Right cardiac atrium (tissue), 5 donors: Measurements from ENCODE around the gene TMEM63A. TPM values are rescaled to one million over a fixed set of nuclear protein-coding genes. Genes with fewer than 3 reads are reported as not detected.

ENCODE experiments used
- ATAC-seq, 2 donors: fragments of 200-7000 bp; cut with Tn5 transposase; one replicate each; pipeline versions ENCODE4 v1.8.0 to v1.9.1; 2020; ENCODE audit warnings: moderate library complexity in 2 of 2, mild to moderate bottlenecking in 1 of 2
- DNase-seq, 3 donors: peaks; one replicate each; pipeline ENCODE4 v3.0.0-alpha.2; 2020
- H3K27ac ChIP-seq: one replicate; pipeline ENCODE4 v1.5.1; 2013; ENCODE audit warnings: mild to moderate bottlenecking, low read length, control low read depth, moderate library complexity
- H3K27me3 ChIP-seq: one replicate; pipeline ENCODE4 v1.6.1; 2013; ENCODE audit not compliant: control insufficient read depth, insufficient read depth
- H3K4me1 ChIP-seq: one replicate; pipeline ENCODE4 v1.6.1; 2013; ENCODE audit warnings: low read length; ENCODE audit not compliant: control insufficient read depth, insufficient read depth
- H3K4me3 ChIP-seq: one replicate; pipeline ENCODE4 v1.5.1; 2013; ENCODE audit warnings: low read length, control low read depth
- H3K9me3 ChIP-seq: one replicate; pipeline ENCODE4 v1.6.1; 2013; ENCODE audit warnings: low read length; ENCODE audit not compliant: control insufficient read depth
- WGBS: extraction: QIAGEN DNeasy Blood & Tissue Kit; methylation state at CpG from one replicate; pipeline ENCODE4 v1.1.7; 2013; 5-methylcytosine and 5-hydroxymethylcytosine counted together
- intact Hi-C, 4 donors: fragments of 100-400 bp; cut with DNase I; formaldehyde crosslinking; loops; one replicate each; pipeline versions ENCODE4 v1.11.0 to v1.14.0; 2022 to 2023
- polyA plus RNA-seq: library from polyadenylated mRNA; stranded (reverse); fragments of 200-250 nt; gene quantifications from one replicate; pipeline ENCODE4 v1.2.3, GENCODE V29; 2013
- total RNA-seq, 4 donors: library from RNA; stranded (reverse); fragmentation: NEBNext Ultra II Directional; extraction: Animal tissue kit (Norgen Biotek cat#: 25700); gene quantifications; one replicate each; pipeline ENCODE4 v1.2.1, GENCODE V29; 2021
- donor health status: healthy with polysubstance abuse.
- donor health status: DM: no; HTN: yes; CAD: no.
- donor health status: DM: no; HTN: no; CAD: no.
- donor health status: DM: no; HTN: yes; CAD: no; lungs with severe emphysema.
- donor health status: DM: yes; HTN: yes; CAD: no.

TMEM63A gene
- total and polyA plus RNA-seq, 5 donors = 29.3 to 44.4 (median 33.9) TPM

- ATAC-seq (no peak), DNase-seq (no peak)
- Histone ChIP-seq H3K4me3 (no peak overlapping the region), H3K27me3 (no peaks in the 10 kb centered on the region), H3K4me1 (peaks cover 19% of the 10 kb centered on the region), H3K9me3 (no peaks in the 10 kb centered on the region), H3K27ac (no peak overlapping the region)
- intact Hi-C loops = no loop called here
- 81% methylated on average over 11 of the region's 11 CpGs for WGBS
These were observed 1.6 kb upstream of the TMEM63A start for GRCh38 chr1:225883616-225884265.

- Histone ChIP-seq H3K27me3 (no peaks in the 10 kb centered on the region), H3K4me3 (peak overlapping the region; percentile 53), H3K4me1 (peaks cover 24% of the 10 kb centered on the region), H3K9me3 (no peaks in the 10 kb centered on the region), H3K27ac (peak overlapping the region; percentile 56)
- WGBS = 6% methylated on average over 63 of the region's 63 CpGs
- ATAC-seq (peak; percentile 44 to 56), DNase-seq (peak; percentile 65 to 89 (median 88))
- intact Hi-C loops = no loop called here
These were observed 775 bp upstream of the TMEM63A start for GRCh38 chr1:225882694-225883615.

GRCh38 chr1:225881081-225881958 lies 860 bp downstream of the TMEM63A start:
- intact Hi-C loops = no loop called here
- WGBS = 10% methylated on average over 25 of the region's 25 CpGs
- peak; percentile 68 to 87 (median 86) for DNase-seq

GRCh38 chr1:225880636-225881035 lies 1.5 kb downstream of the TMEM63A start:
- no peaks in the 10 kb centered on the region for H3K27me3 ChIP-seq
- WGBS = 67% methylated on average over 5 of the region's 5 CpGs
- ATAC-seq (no peak), DNase-seq (no peak)
- no peaks in the 10 kb centered on the region for H3K9me3 ChIP-seq
- no peak overlapping the region for H3K4me3 ChIP-seq
- intact Hi-C loops = no loop called here
- H3K27ac ChIP-seq = peak overlapping the region; percentile 67
- H3K4me1 ChIP-seq = peaks cover 28% of the 10 kb centered on the region

More at GRCh38 chr1:225881081-225881958, 860 bp downstream of the TMEM63A start:
- peak; percentile 47 to 58 for ATAC-seq
- H3K9me3 ChIP-seq = no peaks in the 10 kb centered on the region
- H3K4me1 ChIP-seq = peaks cover 28% of the 10 kb centered on the region
- peak overlapping the region; percentile 53 for H3K4me3 ChIP-seq
- no peaks in the 10 kb centered on the region for H3K27me3 ChIP-seq
- peak overlapping the region; percentile 67 for H3K27ac ChIP-seq

- intact Hi-C loops = no loop called here
- no peaks in the 10 kb centered on the region for H3K27me3 ChIP-seq
- H3K9me3 ChIP-seq = no peaks in the 10 kb centered on the region
- ATAC-seq (no peak), DNase-seq (peak in 1 of 3 donors; percentile 66)
- H3K27ac ChIP-seq = peak overlapping the region; percentile 28
- no peak overlapping the region for H3K4me3 ChIP-seq
- 44% methylated on average over 2 of the region's 2 CpGs for WGBS
- H3K4me1 ChIP-seq = peaks cover 28% of the 10 kb centered on the region
These were observed 2.0 kb downstream of the TMEM63A start for GRCh38 chr1:225880222-225880588.

- no peak for ATAC-seq
- no peaks in the 10 kb centered on the region for H3K27me3 ChIP-seq
- WGBS = 75% methylated on average over 8 of the region's 8 CpGs
- no peaks in the 10 kb centered on the region for H3K9me3 ChIP-seq
- H3K4me1 ChIP-seq = peaks cover 28% of the 10 kb centered on the region
- H3K4me3 ChIP-seq = no peak overlapping the region
- H3K27ac ChIP-seq = peak overlapping the region; percentile 54
- no peak for DNase-seq
- intact Hi-C loops = no loop called here
These were observed 2.5 kb downstream of the TMEM63A start for GRCh38 chr1:225879521-225880221.

GRCh38 chr1:225878282-225878681 lies 3.9 kb downstream of the TMEM63A start:
- H3K4me1 ChIP-seq = peaks cover 28% of the 10 kb centered on the region
- no peaks in the 10 kb centered on the region for H3K9me3 ChIP-seq
- intact Hi-C loops = no loop called here
- H3K27me3 ChIP-seq = no peaks in the 10 kb centered on the region
- DNase-seq = no peak
- ATAC-seq = no peak
- H3K4me3 ChIP-seq = no peak overlapping the region
- peak overlapping the region; percentile 27 for H3K27ac ChIP-seq
- 78% methylated on average over 4 of the region's 4 CpGs for WGBS

- intact Hi-C loops = no loop called here
- ATAC-seq = peak; percentile 23 to 52
These were observed 4.6 kb downstream of the TMEM63A start for GRCh38 chr1:225877580-225877979.

GRCh38 chr1:225876900-225877510 lies 5.2 kb downstream of the TMEM63A start:
- WGBS = 63% methylated on average over 12 of the region's 12 CpGs
- intact Hi-C loops = no loop called here
- H3K4me1 ChIP-seq = peaks cover 28% of the 10 kb centered on the region
- H3K4me3 ChIP-seq = no peak overlapping the region
- ATAC-seq (no peak), DNase-seq (no peak)
- peak overlapping the region; percentile 33 for H3K27ac ChIP-seq
- no peaks in the 10 kb centered on the region for H3K27me3 ChIP-seq
- no peaks in the 10 kb centered on the region for H3K9me3 ChIP-seq

More at GRCh38 chr1:225877580-225877979, 4.6 kb downstream of the TMEM63A start:
- peaks cover 28% of the 10 kb centered on the region for H3K4me1 ChIP-seq
- H3K4me3 ChIP-seq = no peak overlapping the region
- H3K9me3 ChIP-seq = no peaks in the 10 kb centered on the region
- DNase-seq = peak; percentile 77 to 86 (median 84)
- WGBS = 24% methylated on average over 10 of the region's 10 CpGs
- H3K27ac ChIP-seq = peak overlapping the region; percentile 33
- no peaks in the 10 kb centered on the region for H3K27me3 ChIP-seq
